PFSK-1 (cell line): ENCODE measurements around the gene GMPR.

ENCODE experiments used
- FOXP2 ChIP-seq: optimal IDR thresholded peaks from 2 replicates; pipeline ENCODE3; 2011; ENCODE audit warnings: borderline replicate concordance, control low read depth, inconsistent platforms; ENCODE audit not compliant: insufficient read depth; ENCODE audit errors: extremely low read length, extremely low read depth
- POLR2AphosphoS5 ChIP-seq: IDR thresholded peaks from 2 replicates; pipeline ENCODE4 v1.6.1; 2012; ENCODE audit warnings: low read depth, mild to moderate bottlenecking, control low read depth, low read length, moderate library complexity
- SIN3A ChIP-seq: IDR thresholded peaks from 2 replicates; pipeline ENCODE4 v1.6.1; 2012; ENCODE audit warnings: mild to moderate bottlenecking, low read length, moderate library complexity, borderline replicate concordance; ENCODE audit not compliant: insufficient read depth
- TAF1 ChIP-seq: IDR thresholded peaks from 2 replicates; pipeline ENCODE4 v1.6.1; 2012; ENCODE audit warnings: low read length, control low read depth, borderline replicate concordance; ENCODE audit not compliant: insufficient read depth
- TF ChIP-seq, protein P1 (sequence below), 2 experiments: IDR thresholded peaks; 2 replicates each; pipeline versions ENCODE4 v1.6.1 to v1.8.0; 2011 to 2012; ENCODE audit warnings: low read depth in 2 of 2, low read length in 2 of 2, control low read depth in 1 of 2, inconsistent platforms in 1 of 2, mild to moderate bottlenecking in 1 of 2, moderate library complexity in 1 of 2; ENCODE audit not compliant: insufficient read depth in 1 of 2

DNA sequence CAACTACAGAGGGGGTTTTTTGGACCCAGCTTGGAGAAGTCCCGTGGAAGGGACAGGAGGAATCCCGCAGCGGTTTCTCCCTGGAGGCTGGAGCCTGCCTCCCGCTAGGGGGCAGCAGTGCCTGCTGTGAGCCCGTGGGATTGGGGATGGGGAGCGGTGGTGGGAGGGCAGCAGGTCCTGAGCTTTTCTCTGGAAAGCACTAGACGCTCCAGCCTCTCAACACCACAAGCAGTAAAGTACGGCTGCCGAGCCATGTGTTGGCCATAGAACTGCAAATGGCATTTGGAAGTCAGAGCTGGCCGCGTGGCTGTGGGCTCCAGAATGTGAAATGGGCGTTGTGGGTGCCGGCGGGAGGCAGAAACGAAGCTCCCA lies 47.8 kb downstream of the GMPR start:
- no peak for TF ChIP-seq POLR2AphosphoS5
- no peak for TF ChIP-seq TAF1
- TF ChIP-seq SIN3A: no peak
- TF ChIP-seq, protein P1, sequence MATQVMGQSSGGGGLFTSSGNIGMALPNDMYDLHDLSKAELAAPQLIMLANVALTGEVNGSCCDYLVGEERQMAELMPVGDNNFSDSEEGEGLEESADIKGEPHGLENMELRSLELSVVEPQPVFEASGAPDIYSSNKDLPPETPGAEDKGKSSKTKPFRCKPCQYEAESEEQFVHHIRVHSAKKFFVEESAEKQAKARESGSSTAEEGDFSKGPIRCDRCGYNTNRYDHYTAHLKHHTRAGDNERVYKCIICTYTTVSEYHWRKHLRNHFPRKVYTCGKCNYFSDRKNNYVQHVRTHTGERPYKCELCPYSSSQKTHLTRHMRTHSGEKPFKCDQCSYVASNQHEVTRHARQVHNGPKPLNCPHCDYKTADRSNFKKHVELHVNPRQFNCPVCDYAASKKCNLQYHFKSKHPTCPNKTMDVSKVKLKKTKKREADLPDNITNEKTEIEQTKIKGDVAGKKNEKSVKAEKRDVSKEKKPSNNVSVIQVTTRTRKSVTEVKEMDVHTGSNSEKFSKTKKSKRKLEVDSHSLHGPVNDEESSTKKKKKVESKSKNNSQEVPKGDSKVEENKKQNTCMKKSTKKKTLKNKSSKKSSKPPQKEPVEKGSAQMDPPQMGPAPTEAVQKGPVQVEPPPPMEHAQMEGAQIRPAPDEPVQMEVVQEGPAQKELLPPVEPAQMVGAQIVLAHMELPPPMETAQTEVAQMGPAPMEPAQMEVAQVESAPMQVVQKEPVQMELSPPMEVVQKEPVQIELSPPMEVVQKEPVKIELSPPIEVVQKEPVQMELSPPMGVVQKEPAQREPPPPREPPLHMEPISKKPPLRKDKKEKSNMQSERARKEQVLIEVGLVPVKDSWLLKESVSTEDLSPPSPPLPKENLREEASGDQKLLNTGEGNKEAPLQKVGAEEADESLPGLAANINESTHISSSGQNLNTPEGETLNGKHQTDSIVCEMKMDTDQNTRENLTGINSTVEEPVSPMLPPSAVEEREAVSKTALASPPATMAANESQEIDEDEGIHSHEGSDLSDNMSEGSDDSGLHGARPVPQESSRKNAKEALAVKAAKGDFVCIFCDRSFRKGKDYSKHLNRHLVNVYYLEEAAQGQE (IDR thresholded peaks at IDR 0.05; ENCODE audit: insufficient read depth in 1 of 2, low read depth in 2 of 2, low read length in 2 of 2): no peak
- TF ChIP-seq FOXP2: peak; percentile 50
